GM12874 (cell line): Measurements from ENCODE around the gene OXA1L.

Source experiments
- CTCF ChIP-seq: IDR thresholded peaks from 2 replicates; pipeline ENCODE4 v1.5.1; 2011; ENCODE audit warnings: low read depth, mild to moderate bottlenecking, control low read depth, low read length, moderate library complexity; ENCODE audit not compliant: insufficient read depth

Gene OXA1L

GRCh38 chr14:22761734-22762133 is 4.8 kb upstream of the OXA1L start:
- TF ChIP-seq CTCF, result no peak

GRCh38 chr14:22764382-22764781 is 2.1 kb upstream of the OXA1L start:
- no peak for TF ChIP-seq CTCF

DNA sequence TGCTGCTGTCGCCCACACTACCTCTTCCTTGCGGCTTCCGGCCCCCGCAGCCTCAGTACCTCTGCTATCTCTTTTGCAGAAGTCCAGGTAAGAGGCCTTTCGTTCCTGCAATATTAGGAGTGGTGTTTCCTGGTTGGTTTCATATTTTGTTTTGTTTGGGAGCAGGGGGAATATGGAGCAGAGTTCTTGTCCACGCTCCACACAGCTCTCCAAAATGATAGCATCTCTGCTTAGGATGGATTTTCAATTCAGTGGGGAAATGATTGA is 768 bp downstream of the OXA1L start:
- no peak for TF ChIP-seq CTCF

- TF ChIP-seq CTCF, result no peak
Observed at GRCh38 chr14:22768947-22769346, 2.5 kb downstream of the OXA1L start.

GRCh38 chr14:22769369-22769768 is 2.9 kb downstream of the OXA1L start:
- TF ChIP-seq CTCF, result no peak

DNA sequence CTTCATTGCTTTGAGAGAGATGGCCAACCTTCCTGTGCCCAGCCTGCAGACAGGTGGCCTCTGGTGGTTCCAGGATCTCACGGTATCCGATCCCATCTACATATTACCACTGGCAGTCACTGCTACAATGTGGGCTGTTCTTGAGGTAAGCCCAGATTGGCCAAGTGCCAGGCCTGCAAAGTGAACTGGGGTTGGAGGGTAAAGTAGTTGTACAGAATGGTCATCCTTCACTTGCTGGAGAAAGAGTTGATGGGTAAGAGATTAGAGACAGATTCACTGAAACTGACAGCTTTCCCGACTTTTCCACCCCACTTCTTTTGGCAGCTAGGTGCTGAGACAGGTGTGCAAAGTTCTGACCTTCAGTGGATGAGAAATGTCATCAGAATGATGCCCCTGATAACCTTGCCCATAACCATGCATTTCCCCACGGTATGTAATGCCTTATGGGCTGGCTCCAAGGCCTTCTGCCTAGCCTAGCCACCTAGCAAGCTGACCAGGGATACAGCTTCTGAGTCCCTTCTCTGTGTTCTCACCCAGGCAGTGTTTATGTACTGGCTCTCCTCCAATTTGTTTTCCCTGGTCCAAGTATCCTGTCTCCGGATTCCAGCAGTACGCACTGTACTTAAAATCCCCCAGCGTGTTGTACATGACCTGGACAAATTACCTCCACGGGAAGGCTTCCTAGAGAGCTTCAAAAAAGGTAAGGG is 4.1 kb downstream of the OXA1L start:
- TF ChIP-seq CTCF, result no peak

DNA sequence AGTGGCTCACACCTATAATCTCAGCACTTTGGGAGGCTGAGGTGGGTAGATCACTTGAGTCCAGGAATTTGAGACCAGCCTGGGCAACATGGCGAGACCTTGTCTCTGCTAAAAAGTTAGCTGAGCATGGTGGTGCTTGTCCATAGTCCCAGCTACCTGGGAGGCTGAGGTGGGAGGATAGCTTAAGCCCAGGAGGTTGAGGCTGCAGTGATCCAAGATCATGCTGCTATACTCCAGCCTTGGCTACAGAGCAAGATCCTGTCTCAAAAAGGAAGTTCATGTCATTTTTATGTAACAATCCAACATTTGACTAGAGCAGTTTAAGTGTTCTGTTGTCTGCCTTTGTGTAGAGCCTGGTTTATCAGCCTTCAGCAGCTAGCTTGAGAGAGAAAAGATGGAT is 6.2 kb downstream of the OXA1L start:
- TF ChIP-seq CTCF, result no peak
